ENCODE measurements around the gene FGF11.

DNA sequence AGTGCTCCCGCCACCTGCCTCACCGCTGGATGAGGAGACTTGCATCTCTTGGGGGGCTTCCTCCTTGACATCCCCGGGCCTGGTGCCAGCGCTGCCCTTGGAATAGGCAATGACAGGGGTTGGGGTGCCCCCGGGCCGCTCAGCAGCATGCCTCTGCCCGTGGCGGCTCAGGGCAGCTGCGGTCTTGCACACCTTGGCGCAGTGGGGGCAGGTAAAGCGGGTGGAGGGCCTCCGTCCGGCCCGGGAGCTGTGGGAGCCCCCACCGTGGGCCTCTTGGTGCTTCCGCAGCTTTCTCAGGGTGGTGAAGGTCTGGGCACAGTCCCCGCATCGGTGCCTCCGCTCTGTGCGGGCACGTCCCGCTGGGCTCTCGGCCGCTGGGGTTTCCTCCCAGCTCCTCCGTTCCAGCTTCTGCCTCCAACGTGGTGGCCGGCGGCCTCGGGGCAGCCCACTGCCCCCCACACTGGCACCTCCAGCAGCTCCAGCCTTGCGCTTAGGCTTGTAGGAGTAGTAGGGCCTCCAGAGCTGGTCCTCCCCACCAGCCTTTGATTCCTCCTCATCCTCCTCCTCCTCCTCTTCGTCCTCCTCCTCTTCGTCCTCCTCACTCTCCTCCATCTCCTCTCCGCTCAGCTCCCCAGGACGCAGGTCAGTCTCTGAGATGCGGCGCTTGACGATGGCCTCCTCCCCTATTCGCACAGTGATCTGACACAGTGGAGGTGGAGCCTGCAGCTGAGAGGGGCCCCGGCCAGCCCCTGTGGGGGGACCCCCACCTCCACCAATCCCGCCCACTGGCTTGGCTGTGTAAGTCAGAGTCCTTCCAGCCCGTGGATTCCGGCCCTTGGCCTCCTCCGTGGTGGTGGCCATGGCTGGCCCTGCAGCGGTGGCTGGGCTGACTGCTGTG lies 23.4 kb downstream of the FGF11 start:
- TF ChIP-seq, protein P1, sequence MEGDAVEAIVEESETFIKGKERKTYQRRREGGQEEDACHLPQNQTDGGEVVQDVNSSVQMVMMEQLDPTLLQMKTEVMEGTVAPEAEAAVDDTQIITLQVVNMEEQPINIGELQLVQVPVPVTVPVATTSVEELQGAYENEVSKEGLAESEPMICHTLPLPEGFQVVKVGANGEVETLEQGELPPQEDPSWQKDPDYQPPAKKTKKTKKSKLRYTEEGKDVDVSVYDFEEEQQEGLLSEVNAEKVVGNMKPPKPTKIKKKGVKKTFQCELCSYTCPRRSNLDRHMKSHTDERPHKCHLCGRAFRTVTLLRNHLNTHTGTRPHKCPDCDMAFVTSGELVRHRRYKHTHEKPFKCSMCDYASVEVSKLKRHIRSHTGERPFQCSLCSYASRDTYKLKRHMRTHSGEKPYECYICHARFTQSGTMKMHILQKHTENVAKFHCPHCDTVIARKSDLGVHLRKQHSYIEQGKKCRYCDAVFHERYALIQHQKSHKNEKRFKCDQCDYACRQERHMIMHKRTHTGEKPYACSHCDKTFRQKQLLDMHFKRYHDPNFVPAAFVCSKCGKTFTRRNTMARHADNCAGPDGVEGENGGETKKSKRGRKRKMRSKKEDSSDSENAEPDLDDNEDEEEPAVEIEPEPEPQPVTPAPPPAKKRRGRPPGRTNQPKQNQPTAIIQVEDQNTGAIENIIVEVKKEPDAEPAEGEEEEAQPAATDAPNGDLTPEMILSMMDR (IDR thresholded peaks at IDR 0.05), result no peak
- TF ChIP-seq POLR2A (IDR thresholded peaks at IDR 0.05), result no peak
- no peak for TF ChIP-seq EP300 (IDR thresholded peaks at IDR 0.05)
